ENCODE results near the gene SRPK3. TPM values are rescaled to one million over a fixed set of nuclear protein-coding genes. Genes with fewer than 3 reads are reported as not detected.

SRPK3 gene
- total and polyA plus RNA-seq, 4 donors = 0.05 TPM; not detected in 3

GRCh38 chrX:153778181-153778580, 2.7 kb upstream of the SRPK3 start (continued):
- TF ChIP-seq CTCF (IDR thresholded peaks at IDR 0.05; ENCODE audit: low read depth, low read length, missing input control) = no peak
- TF ChIP-seq FOXA1 (IDR thresholded peaks at IDR 0.05) = no peak

GRCh38 chrX:153778684-153779101, 2.1 kb upstream of the SRPK3 start:
- WGBS = 55% methylated on average over 16 of the region's 16 CpGs
- no peak overlapping the region for H3K4me3 ChIP-seq (ENCODE audit: low read depth in 1 of 3, low read length in 3 of 3)

More at GRCh38 chrX:153778684-153779101, 2.1 kb upstream of the SRPK3 start:
- no peaks in the 10 kb centered on the region for H3K4me1 ChIP-seq (ENCODE audit: control insufficient read depth in 4 of 4, insufficient read depth in 4 of 4, low read length in 3 of 4)
- H3K9me3 ChIP-seq (ENCODE audit: control insufficient read depth in 4 of 4, low read length in 3 of 4) = no peaks in the 10 kb centered on the region
- H3K9ac ChIP-seq (ENCODE audit: low read depth in 1 of 2, low read length in 2 of 2) = no peak overlapping the region
- TF ChIP-seq SP1 (IDR thresholded peaks at IDR 0.05) (no peak), HNF4A (conservative IDR thresholded peaks at IDR 0.05) (no peak), YY1 (IDR thresholded peaks at IDR 0.05) (no peak), REST (IDR thresholded peaks at IDR 0.05) (no peak), RXRA (IDR thresholded peaks at IDR 0.05) (no peak), TAF1 (conservative IDR thresholded peaks at IDR 0.05) (no peak), ATF3 (IDR thresholded peaks at IDR 0.05) (no peak), EGR1 (IDR thresholded peaks at IDR 0.05; ENCODE audit: low read depth in 2 of 2) (no peak), FOXA2 (IDR thresholded peaks at IDR 0.05) (no peak), CTCF (IDR thresholded peaks at IDR 0.05; ENCODE audit: low read depth, low read length, missing input control) (no peak), GABPA (IDR thresholded peaks at IDR 0.05 in 1 of 2, conservative IDR thresholded peaks at IDR 0.05 in 1 of 2) (no peak), MAX (IDR thresholded peaks at IDR 0.05) (no peak), HNF4G (IDR thresholded peaks at IDR 0.05) (no peak), JUND (IDR thresholded peaks at IDR 0.05) (no peak), FOXA1 (IDR thresholded peaks at IDR 0.05) (no peak), ZBTB33 (IDR thresholded peaks at IDR 0.05) (no peak), RAD21 (IDR thresholded peaks at IDR 0.05) (no peak), NR2F2 (IDR thresholded peaks at IDR 0.05) (no peak)
- no peak overlapping the region for H3K27ac ChIP-seq (ENCODE audit: low read depth in 1 of 2, low read length in 2 of 2)
- no peaks in the 10 kb centered on the region for H3K27me3 ChIP-seq (ENCODE audit: control insufficient read depth in 4 of 4, insufficient read depth in 4 of 4, low read length in 3 of 4)
- no peak for DNase-seq (ENCODE audit: low spot score)
- H3K36me3 ChIP-seq (ENCODE audit: control insufficient read depth in 4 of 4, insufficient read depth in 3 of 4, low read depth in 1 of 4, low read length in 3 of 4) = no peaks in the 10 kb centered on the region

Measured in liver (tissue), 9 donors.